ENCODE measurements around the gene GPRIN1. TPM values are rescaled to one million over a fixed set of nuclear protein-coding genes. Genes with fewer than 3 reads are reported as not detected.

Gene GPRIN1
- total and polyA plus RNA-seq, 2 donors (not counting 1 experiment from before 2014, with no cell fraction given) = 1.9 to 6.3 TPM

GRCh38 chr5:176621661-176622079 is 11.7 kb upstream of the GPRIN1 start:
- TF ChIP-seq EZH2 (IDR thresholded peaks at IDR 0.05; ENCODE audit: low read length, missing control alignments) = no peak
- no peak for TF ChIP-seq CTCF (conservative IDR thresholded peaks at IDR 0.05 in 1 of 2, IDR thresholded peaks at IDR 0.05 in 1 of 2; ENCODE audit: low read depth in 1 of 2, low read length in 2 of 2)
- H2AFZ ChIP-seq (ENCODE audit: low read length) = no peak overlapping the region
- H3K9me3 ChIP-seq (ENCODE audit: control insufficient read depth, insufficient read depth, low read depth, low read length) = no peaks in the 10 kb centered on the region
- H3K9ac ChIP-seq (ENCODE audit: insufficient read depth, low read length) = no peak overlapping the region
- H3K27me3 ChIP-seq (ENCODE audit: control insufficient read depth, insufficient read depth, low read length) = peaks cover 13% of the 10 kb centered on the region
- no peak overlapping the region for H3K27ac ChIP-seq (ENCODE audit: insufficient read depth, low read length)
- no peak overlapping the region for H3K4me2 ChIP-seq (ENCODE audit: extremely low read depth, insufficient read depth, low read length)
- H4K20me1 ChIP-seq (ENCODE audit: control insufficient read depth, extremely low read depth, insufficient read depth, low read length) = no peaks in the 10 kb centered on the region
- DNase-seq (ENCODE audit: low read depth in 2 of 2) = peak in 1 of 2 donors; percentile 58
- H3K4me1 ChIP-seq (ENCODE audit: control insufficient read depth, extremely low read depth, insufficient read depth, low read length) = peaks cover 8% of the 10 kb centered on the region
- H3K36me3 ChIP-seq (ENCODE audit: control insufficient read depth, insufficient read depth, low read length) = no peaks in the 10 kb centered on the region
- H3K79me2 ChIP-seq (ENCODE audit: control insufficient read depth, insufficient read depth, low read length) = no peaks in the 10 kb centered on the region
- no peak overlapping the region for H3K4me3 ChIP-seq (replicated peaks in 1 of 4; ENCODE audit: control extremely low read depth in 1 of 4, insufficient read depth in 1 of 4, low read depth in 3 of 4, low read length in 4 of 4)

GRCh38 chr5:176620333-176620981 is 10.5 kb upstream of the GPRIN1 start:
- Histone ChIP-seq H3K27ac (ENCODE audit: insufficient read depth, low read length) (no peak overlapping the region), H3K9me3 (ENCODE audit: control insufficient read depth, insufficient read depth, low read depth, low read length) (no peaks in the 10 kb centered on the region), H3K4me1 (ENCODE audit: control insufficient read depth, extremely low read depth, insufficient read depth, low read length) (peaks cover 17% of the 10 kb centered on the region), H2AFZ (ENCODE audit: low read length) (no peak overlapping the region), H3K36me3 (ENCODE audit: control insufficient read depth, insufficient read depth, low read length) (no peaks in the 10 kb centered on the region), H4K20me1 (ENCODE audit: control insufficient read depth, extremely low read depth, insufficient read depth, low read length) (no peaks in the 10 kb centered on the region), H3K27me3 (ENCODE audit: control insufficient read depth, insufficient read depth, low read length) (peaks cover 13% of the 10 kb centered on the region), H3K9ac (ENCODE audit: insufficient read depth, low read length) (no peak overlapping the region), H3K79me2 (ENCODE audit: control insufficient read depth, insufficient read depth, low read length) (no peaks in the 10 kb centered on the region), H3K4me3 (replicated peaks in 1 of 4; ENCODE audit: control extremely low read depth in 1 of 4, insufficient read depth in 1 of 4, low read depth in 3 of 4, low read length in 4 of 4) (no peak overlapping the region), H3K4me2 (ENCODE audit: extremely low read depth, insufficient read depth, low read length) (peak overlapping the region; percentile 60)
- DNase-seq (ENCODE audit: low read depth in 2 of 2) = peak in 1 of 2 donors; percentile 24
- TF ChIP-seq EZH2 (IDR thresholded peaks at IDR 0.05; ENCODE audit: low read length, missing control alignments) (no peak), CTCF (conservative IDR thresholded peaks at IDR 0.05 in 1 of 2, IDR thresholded peaks at IDR 0.05 in 1 of 2; ENCODE audit: low read depth in 1 of 2, low read length in 2 of 2) (no peak)

- Histone ChIP-seq H3K4me2 (ENCODE audit: extremely low read depth, insufficient read depth, low read length) (peak overlapping the region; percentile 37), H3K27ac (ENCODE audit: insufficient read depth, low read length) (no peak overlapping the region), H3K9ac (ENCODE audit: insufficient read depth, low read length) (no peak overlapping the region), H3K4me3 (replicated peaks in 1 of 4; ENCODE audit: control extremely low read depth in 1 of 4, insufficient read depth in 1 of 4, low read depth in 3 of 4, low read length in 4 of 4) (no peak overlapping the region), H3K4me1 (ENCODE audit: control insufficient read depth, extremely low read depth, insufficient read depth, low read length) (peaks cover 23% of the 10 kb centered on the region), H3K79me2 (ENCODE audit: control insufficient read depth, insufficient read depth, low read length) (no peaks in the 10 kb centered on the region), H3K9me3 (ENCODE audit: control insufficient read depth, insufficient read depth, low read depth, low read length) (no peaks in the 10 kb centered on the region), H4K20me1 (ENCODE audit: control insufficient read depth, extremely low read depth, insufficient read depth, low read length) (no peaks in the 10 kb centered on the region), H3K27me3 (ENCODE audit: control insufficient read depth, insufficient read depth, low read length) (peaks cover 13% of the 10 kb centered on the region), H3K36me3 (ENCODE audit: control insufficient read depth, insufficient read depth, low read length) (no peaks in the 10 kb centered on the region), H2AFZ (ENCODE audit: low read length) (no peak overlapping the region)
- no peak for DNase-seq (ENCODE audit: low read depth in 2 of 2)
- TF ChIP-seq EZH2 (IDR thresholded peaks at IDR 0.05; ENCODE audit: low read length, missing control alignments) = peak; percentile 85
- peak in 1 of 2 donors; percentile 0 for TF ChIP-seq CTCF (conservative IDR thresholded peaks at IDR 0.05 in 1 of 2, IDR thresholded peaks at IDR 0.05 in 1 of 2; ENCODE audit: low read depth in 1 of 2, low read length in 2 of 2)
These were observed 9.8 kb upstream of the GPRIN1 start for GRCh38 chr5:176619569-176620332.

All from fibroblast of lung (primary cell).